Measurements from ENCODE around the gene COL6A3. TPM values are rescaled to one million over a fixed set of nuclear protein-coding genes. Genes with fewer than 3 reads are reported as not detected.

Gene COL6A3, protein sequence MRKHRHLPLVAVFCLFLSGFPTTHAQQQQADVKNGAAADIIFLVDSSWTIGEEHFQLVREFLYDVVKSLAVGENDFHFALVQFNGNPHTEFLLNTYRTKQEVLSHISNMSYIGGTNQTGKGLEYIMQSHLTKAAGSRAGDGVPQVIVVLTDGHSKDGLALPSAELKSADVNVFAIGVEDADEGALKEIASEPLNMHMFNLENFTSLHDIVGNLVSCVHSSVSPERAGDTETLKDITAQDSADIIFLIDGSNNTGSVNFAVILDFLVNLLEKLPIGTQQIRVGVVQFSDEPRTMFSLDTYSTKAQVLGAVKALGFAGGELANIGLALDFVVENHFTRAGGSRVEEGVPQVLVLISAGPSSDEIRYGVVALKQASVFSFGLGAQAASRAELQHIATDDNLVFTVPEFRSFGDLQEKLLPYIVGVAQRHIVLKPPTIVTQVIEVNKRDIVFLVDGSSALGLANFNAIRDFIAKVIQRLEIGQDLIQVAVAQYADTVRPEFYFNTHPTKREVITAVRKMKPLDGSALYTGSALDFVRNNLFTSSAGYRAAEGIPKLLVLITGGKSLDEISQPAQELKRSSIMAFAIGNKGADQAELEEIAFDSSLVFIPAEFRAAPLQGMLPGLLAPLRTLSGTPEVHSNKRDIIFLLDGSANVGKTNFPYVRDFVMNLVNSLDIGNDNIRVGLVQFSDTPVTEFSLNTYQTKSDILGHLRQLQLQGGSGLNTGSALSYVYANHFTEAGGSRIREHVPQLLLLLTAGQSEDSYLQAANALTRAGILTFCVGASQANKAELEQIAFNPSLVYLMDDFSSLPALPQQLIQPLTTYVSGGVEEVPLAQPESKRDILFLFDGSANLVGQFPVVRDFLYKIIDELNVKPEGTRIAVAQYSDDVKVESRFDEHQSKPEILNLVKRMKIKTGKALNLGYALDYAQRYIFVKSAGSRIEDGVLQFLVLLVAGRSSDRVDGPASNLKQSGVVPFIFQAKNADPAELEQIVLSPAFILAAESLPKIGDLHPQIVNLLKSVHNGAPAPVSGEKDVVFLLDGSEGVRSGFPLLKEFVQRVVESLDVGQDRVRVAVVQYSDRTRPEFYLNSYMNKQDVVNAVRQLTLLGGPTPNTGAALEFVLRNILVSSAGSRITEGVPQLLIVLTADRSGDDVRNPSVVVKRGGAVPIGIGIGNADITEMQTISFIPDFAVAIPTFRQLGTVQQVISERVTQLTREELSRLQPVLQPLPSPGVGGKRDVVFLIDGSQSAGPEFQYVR (N-terminal part only)
- total RNA-seq, result 2,183 and 3,095 TPM in 2 replicates

DNA sequence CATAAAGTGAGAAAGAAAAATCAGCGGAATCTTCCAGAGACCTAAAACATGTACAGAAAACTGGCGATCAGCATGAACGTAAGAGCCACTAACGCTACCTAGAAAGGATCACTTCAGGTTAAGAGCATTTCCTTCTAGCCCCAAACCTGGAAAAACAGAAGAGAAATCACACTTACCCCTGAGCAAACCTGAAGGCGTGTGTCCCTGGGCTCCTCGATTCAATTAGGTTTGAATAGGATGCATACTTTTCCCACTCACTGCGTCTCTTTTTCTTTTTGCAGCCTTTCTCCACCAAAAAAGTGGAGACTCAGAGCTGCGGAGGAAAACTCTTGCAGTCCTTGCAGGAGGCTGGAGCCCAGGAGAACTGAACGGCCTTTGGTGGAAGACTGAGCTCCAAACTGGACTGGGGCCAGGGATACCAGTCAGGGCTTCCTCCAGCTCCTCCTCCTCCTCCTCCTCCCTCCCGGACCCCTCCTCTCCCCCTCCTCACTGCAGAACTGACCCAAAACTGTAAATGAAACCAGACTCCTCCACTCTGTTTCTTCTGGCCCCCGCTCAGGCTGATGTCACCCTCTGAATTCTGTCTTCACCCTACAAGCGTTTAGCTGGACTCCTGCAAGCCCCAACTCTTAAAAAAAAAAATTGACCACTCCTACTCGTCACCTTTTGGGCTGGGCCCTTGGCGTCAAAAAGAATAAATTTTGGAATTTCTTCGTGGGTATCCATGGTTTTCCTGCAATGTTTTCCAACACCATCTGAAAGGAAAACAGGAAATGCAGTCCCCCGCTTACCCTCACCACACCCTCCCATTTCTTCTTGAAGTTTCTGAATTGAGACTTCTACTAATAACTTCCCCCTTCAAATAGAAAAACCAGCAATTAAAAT, at the start of gene COL6A3:
Gene COL6A3, minus strand, starts transcription at position 388 of the 885 bp plus-strand sequence. CDS start 17,347 bp downstream, outside the sequence.

Other genes starting within 250 kb of the COL6A3 start
- gene MLPH, start 73.1 kb upstream of the COL6A3 start, total RNA-seq, result 3.1 and 18.0 TPM in 2 replicates
- gene PRLH, start 152.4 kb upstream of the COL6A3 start, total RNA-seq, result not detected in 2 replicates
- 0.83 TPM in 1 of 2 replicates, not detected in the other for gene RAB17, start 176.6 kb upstream of the COL6A3 start, total RNA-seq
- gene LRRFIP1, start 213.4 kb upstream of the COL6A3 start, total RNA-seq, result 82.0 and 92.2 TPM in 2 replicates

Data from smooth muscle cell of trachea (primary cell).